ENCODE data around the gene PIMREG.

The PIMREG gene

GRCh38 chr17:6496640-6497441 is 52.6 kb downstream of the PIMREG start:
- in situ Hi-C loops (cut with HindIII; ENCODE audit: low sequenced_read_pairs), result no loop called here

DNA sequence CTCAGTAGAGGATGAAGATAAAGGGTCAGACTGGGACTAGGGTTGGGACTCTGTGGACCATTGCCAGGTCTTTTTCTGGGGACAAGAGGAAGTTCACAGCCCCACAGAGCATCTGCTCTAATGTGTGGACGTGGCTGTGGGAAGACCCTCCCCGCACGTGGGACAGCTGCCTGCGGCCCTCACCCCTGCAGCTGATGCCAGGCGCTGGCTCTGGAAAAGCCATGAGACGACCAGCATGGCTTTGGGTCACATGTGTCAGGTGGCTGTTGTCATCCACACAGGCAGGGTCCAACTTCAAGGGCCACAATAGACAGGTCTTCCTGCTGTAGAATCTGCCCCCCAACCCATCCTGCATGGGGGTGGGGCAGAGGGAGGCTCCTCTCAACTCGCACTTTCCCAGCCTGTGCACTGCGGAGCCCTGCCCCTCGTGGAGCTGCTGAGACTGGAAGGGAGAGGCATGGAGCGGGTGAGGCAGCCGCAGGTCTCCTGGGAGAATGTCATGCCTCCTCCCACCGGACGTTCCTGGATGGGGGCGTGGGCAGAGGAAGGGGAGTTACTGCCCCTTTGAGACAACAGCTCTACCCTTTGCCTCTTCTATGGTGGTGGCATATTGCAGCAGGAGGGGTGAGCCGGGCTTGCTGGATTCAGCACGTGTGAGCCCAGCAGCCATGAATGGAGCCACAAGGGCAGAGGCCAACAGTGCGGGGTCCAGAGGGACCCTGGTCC is 53.4 kb downstream of the PIMREG start:
- in situ Hi-C loops (cut with HindIII; ENCODE audit: low sequenced_read_pairs), result no loop called here

GRCh38 chr17:6498356-6498755 is 54.1 kb downstream of the PIMREG start:
- in situ Hi-C loops (cut with HindIII; ENCODE audit: low sequenced_read_pairs), result no loop called here

- in situ Hi-C loops (cut with HindIII; ENCODE audit: low sequenced_read_pairs), result no loop called here
Observed at GRCh38 chr17:6498901-6499540, 54.8 kb downstream of the PIMREG start.
